ENCODE data around the gene SDF4.
"Not testable (repeated sequence)": the region's sequence is repeated elsewhere in the genome, so short reads cannot be mapped to it uniquely, and the experiment has no call there.

The SDF4 gene

GRCh38 chr1:1260843-1261560, 29.2 kb upstream of the SDF4 start:
- DNase-seq: no peak
- intact Hi-C loops (cut with DNase I): no loop called here

- no peak for DNase-seq
- intact Hi-C loops (cut with DNase I): no loop called here
Observed at GRCh38 chr1:1259951-1260600, 28.3 kb upstream of the SDF4 start.

GRCh38 chr1:1259540-1259939, 27.7 kb upstream of the SDF4 start:
- intact Hi-C loops (cut with DNase I): no loop called here
- no peak for DNase-seq

GRCh38 chr1:1259119-1259488, 27.3 kb upstream of the SDF4 start:
- intact Hi-C loops (cut with DNase I): no loop called here
- DNase-seq: no peak

GRCh38 chr1:1256956-1257871, 25.4 kb upstream of the SDF4 start:
- intact Hi-C loops (cut with DNase I): no loop called here
- no peak for DNase-seq

- DNase-seq: no peak
- intact Hi-C loops (cut with DNase I): no loop called here
Observed at GRCh38 chr1:1255611-1256010, 23.8 kb upstream of the SDF4 start.

- no peak for DNase-seq
- intact Hi-C loops (cut with DNase I): no loop called here
Observed at GRCh38 chr1:1255078-1255477, 23.3 kb upstream of the SDF4 start.

GRCh38 chr1:1254667-1254998, 22.8 kb upstream of the SDF4 start:
- intact Hi-C loops (cut with DNase I): loop anchor here (5.0 kb wide), 1 partner anchor 132 kb away; no protein-coding TSS in a partner anchor
- no peak for DNase-seq

- intact Hi-C loops (cut with DNase I): loop anchor here (5.0 kb wide), 1 partner anchor 132 kb away; no protein-coding TSS in a partner anchor
Observed at GRCh38 chr1:1253972-1254666, 22.3 kb upstream of the SDF4 start.

GRCh38 chr1:1253314-1253713, 21.5 kb upstream of the SDF4 start:
- DNase-seq: no peak
- intact Hi-C loops (cut with DNase I): loop anchor here (5.0 kb wide), 1 partner anchor 131 kb away; no protein-coding TSS in a partner anchor

More at GRCh38 chr1:1253972-1254666, 22.3 kb upstream of the SDF4 start:
- DNase-seq: no peak

- DNase-seq: no peak
- intact Hi-C loops (cut with DNase I): loop anchor here (5.0 kb wide), 1 partner anchor 129 kb away; no protein-coding TSS in a partner anchor
Observed at GRCh38 chr1:1250786-1251284, 19.0 kb upstream of the SDF4 start.

- intact Hi-C loops (cut with DNase I); DNase-seq: not testable (repeated sequence)
Observed at GRCh38 chr1:1248009-1248913, 16.5 kb upstream of the SDF4 start.

GRCh38 chr1:1247341-1247913, 15.6 kb upstream of the SDF4 start:
- DNase-seq: no peak
- intact Hi-C loops (cut with DNase I): no loop called here

- no peak for DNase-seq
- intact Hi-C loops (cut with DNase I): no loop called here
Observed at GRCh38 chr1:1246577-1247340, 15.0 kb upstream of the SDF4 start, which contains the start of gene C1QTNF12. C1QTNF12 (minus strand) TSS chr1:1246722; CDS start chr1:1246690, 32 bp downstream.

GRCh38 chr1:1245817-1246576, 14.2 kb upstream of the SDF4 start:
- intact Hi-C loops (cut with DNase I): no loop called here
- no peak for DNase-seq

GRCh38 chr1:1245178-1245816, 13.5 kb upstream of the SDF4 start:
- no peak for DNase-seq
- intact Hi-C loops (cut with DNase I): no loop called here

Data from posterior cingulate gyrus (tissue), 11 donors.